Epithelial cell of proximal tubule (primary cell): ENCODE results near the gene P2RX4. TPM values are rescaled to one million over a fixed set of nuclear protein-coding genes. Genes with fewer than 3 reads are reported as not detected.

Experiments used
- DNase-seq: peaks from one replicate; pipeline ENCODE4 v3.0.0-alpha.2; 2011; ENCODE audit warnings: low read depth
- H3K4me3 ChIP-seq: 2 replicates; pipeline ENCODE4 v1.5.1; 2011; ENCODE audit warnings: low read depth, mild to moderate bottlenecking, low read length
- total RNA-seq: library from RNA; depleted of rRNA; stranded (reverse); fragments of >200 nt; gene quantifications from 2 replicates; pipeline ENCODE4 v1.2.3, GENCODE V29; 2015
- TF ChIP-seq, protein P1 (sequence below): conservative IDR thresholded peaks from 2 replicates; pipeline ENCODE4 v1.5.1; 2012; ENCODE audit warnings: low read depth, mild to moderate bottlenecking, low read length

The P2RX4 gene
- total RNA-seq, 1 donor from 2014 or later, result 62.6 TPM

GRCh38 chr12:121181181-121181580 is 28.7 kb upstream of the P2RX4 start:
- no peak for DNase-seq

GRCh38 chr12:121182222-121182893 is 27.6 kb upstream of the P2RX4 start:
- no peak for DNase-seq
- TF ChIP-seq, protein P1, sequence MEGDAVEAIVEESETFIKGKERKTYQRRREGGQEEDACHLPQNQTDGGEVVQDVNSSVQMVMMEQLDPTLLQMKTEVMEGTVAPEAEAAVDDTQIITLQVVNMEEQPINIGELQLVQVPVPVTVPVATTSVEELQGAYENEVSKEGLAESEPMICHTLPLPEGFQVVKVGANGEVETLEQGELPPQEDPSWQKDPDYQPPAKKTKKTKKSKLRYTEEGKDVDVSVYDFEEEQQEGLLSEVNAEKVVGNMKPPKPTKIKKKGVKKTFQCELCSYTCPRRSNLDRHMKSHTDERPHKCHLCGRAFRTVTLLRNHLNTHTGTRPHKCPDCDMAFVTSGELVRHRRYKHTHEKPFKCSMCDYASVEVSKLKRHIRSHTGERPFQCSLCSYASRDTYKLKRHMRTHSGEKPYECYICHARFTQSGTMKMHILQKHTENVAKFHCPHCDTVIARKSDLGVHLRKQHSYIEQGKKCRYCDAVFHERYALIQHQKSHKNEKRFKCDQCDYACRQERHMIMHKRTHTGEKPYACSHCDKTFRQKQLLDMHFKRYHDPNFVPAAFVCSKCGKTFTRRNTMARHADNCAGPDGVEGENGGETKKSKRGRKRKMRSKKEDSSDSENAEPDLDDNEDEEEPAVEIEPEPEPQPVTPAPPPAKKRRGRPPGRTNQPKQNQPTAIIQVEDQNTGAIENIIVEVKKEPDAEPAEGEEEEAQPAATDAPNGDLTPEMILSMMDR, result no peak
- no peak overlapping the region for H3K4me3 ChIP-seq

More at GRCh38 chr12:121181181-121181580, 28.7 kb upstream of the P2RX4 start:
- no peak overlapping the region for H3K4me3 ChIP-seq
- TF ChIP-seq, protein P1, result no peak

DNA sequence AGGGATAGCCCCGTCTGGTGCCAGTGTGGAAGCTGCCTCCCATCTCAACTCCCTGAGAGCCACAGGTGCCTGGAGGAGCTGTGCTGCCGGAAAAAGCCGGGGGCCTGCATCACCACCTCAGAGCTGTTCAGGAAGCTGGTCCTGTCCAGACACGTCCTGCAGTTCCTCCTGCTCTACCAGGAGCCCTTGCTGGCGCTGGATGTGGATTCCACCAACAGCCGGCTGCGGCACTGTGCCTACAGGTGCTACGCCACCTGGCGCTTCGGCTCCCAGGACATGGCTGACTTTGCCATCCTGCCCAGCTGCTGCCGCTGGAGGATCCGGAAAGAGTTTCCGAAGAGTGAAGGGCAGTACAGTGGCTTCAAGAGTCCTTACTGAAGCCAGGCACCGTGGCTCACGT is 25.5 kb upstream of the P2RX4 start:
- no peak for DNase-seq
- no peak overlapping the region for H3K4me3 ChIP-seq
- TF ChIP-seq, protein P1, result no peak

DNA sequence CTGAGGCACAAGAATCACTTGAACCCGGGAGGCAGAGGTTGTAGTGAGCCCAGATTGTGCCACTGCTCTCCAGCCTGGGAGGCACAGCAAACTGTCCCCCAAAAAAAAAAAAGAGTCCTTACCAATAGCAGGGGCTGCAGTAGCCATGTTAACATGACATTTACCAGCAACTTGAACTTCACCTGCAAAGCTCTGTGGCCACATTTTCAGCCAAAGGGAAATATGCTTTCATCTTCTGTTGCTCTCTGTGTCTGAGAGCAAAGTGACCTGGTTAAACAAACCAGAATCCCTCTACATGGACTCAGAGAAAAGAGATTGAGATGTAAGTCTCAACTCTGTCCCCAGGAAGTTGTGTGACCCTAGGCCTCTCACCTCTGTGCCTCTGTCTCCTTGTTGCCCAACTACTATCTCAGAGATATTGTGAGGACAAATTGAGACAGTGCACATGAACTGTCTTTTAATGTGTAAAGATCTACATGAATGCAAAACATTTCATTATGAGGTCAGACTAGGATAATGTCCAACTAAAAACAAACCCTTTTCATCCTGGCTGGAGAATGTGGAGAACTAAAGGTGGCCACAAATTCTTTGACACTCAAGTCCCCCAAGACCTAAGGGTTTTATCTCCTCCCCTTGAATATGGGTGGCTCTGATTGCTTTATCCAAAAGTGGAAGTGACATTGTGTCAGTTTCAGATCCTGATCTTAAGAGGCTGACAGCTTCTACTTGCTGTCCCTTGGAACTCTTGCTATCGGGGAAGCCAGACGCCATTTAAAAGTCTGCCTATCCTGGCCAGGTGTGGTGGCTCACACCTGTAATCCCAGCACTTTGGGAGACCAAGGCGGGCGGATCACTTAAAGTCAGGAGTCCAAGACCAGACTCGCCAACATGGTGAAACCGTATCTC is 24.7 kb upstream of the P2RX4 start:
- no peak for DNase-seq
- no peak overlapping the region for H3K4me3 ChIP-seq
- TF ChIP-seq, protein P1, result no peak

GRCh38 chr12:121186826-121187225 is 23.1 kb upstream of the P2RX4 start:
- TF ChIP-seq, protein P1, result no peak
- DNase-seq, result no peak
- H3K4me3 ChIP-seq, result no peak overlapping the region

GRCh38 chr12:121187501-121187900 is 22.4 kb upstream of the P2RX4 start:
- TF ChIP-seq, protein P1, result no peak
- no peak for DNase-seq
- no peak overlapping the region for H3K4me3 ChIP-seq

- DNase-seq, result no peak
- TF ChIP-seq, protein P1, result no peak
- no peak overlapping the region for H3K4me3 ChIP-seq
Observed at GRCh38 chr12:121188227-121188626, 21.7 kb upstream of the P2RX4 start.
